ENCODE data around the gene UBAC2.
A peak's percentile ranks its signal among the peaks of the same experiment; 100 is the strongest.

UBAC2 gene

DNA sequence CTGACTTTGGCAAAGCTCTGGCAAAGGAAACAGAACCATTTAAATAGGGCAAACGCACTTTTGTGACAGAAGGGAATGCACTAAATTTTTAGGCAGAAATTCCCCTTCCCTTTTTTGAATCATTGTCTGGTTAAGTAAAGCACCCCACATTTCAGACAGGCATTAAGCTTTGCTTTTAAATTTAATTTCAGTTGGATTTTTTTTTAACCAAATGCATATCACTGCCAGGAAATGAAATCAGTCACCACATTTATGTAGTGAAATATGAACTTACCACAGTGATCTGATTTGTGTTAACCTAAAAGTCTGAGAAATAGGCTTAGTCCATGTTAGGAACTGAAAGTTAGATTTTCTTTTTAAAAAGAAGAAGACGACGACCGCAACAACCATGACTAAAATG is 95.7 kb downstream of the UBAC2 start:
- no peak for DNase-seq (ENCODE audit: low read depth)

DNA sequence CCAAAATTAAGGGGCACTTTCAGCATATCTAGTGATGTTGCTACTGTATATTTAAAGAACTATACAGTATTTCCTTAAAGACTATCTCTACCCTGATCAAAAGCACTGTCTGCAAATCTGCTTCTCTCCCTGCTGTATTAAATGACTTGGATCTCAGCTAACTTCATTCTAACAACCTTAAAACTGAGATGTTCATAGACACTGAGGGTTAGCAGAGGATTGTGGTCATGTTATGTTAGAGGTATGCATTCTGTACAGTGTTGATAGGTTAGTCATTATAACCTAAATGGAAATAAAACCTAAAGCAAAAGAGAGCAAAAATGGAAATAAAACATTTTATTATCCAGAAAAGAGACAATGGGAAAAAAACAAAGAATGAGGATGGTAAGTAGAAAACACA is 96.7 kb downstream of the UBAC2 start:
- no peak for DNase-seq (ENCODE audit: low read depth)

DNA sequence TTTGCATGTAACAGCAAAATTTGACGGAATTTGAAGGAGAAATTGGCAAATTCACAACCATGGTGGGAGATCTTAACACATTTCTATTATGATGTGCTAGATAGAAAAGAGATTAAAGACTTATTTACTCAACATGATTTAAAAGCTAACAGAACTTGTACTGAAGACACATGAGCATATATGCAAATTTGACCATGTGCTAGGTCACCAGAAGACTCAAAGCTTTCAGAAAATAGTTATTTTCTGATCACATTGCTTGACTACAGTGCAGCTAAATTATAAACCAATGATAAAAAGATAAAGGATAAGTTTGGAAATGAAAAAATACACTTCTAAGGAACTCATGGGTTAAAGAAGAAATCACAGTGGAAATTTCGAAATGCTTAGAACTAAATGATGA is 97.4 kb downstream of the UBAC2 start:
- no peak for DNase-seq (ENCODE audit: low read depth)

DNA sequence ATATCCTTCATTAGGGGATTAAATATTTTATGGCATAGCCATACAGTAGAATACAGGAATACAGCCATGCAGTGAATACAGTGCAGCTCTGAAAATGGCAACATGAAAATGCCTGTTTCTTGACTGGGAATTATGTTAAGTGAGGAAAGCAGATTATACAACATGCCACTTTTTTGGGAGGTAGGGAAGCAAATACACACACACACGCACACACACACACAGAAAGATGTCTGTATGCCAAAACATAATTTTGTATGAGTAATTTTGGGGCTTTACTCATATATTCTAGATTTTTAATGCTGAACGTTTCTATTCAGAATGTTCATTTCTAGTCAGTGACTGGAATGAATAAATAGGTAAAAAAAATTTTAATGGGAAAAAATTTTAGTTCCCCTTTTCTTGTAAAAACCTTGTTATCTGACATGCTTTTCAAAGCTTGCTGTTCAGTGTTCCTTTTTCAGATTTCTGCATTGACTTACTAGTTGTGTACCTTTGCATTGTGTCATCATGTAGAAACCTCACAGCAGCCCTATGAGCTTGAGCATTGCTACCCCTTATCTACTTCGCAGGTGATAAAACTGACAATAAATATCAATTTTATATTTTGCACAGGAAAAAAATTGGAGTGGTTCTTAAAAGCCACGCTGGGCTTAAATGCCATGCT is 98.7 kb downstream of the UBAC2 start:
- DNase-seq (ENCODE audit: low read depth), result no peak

DNA sequence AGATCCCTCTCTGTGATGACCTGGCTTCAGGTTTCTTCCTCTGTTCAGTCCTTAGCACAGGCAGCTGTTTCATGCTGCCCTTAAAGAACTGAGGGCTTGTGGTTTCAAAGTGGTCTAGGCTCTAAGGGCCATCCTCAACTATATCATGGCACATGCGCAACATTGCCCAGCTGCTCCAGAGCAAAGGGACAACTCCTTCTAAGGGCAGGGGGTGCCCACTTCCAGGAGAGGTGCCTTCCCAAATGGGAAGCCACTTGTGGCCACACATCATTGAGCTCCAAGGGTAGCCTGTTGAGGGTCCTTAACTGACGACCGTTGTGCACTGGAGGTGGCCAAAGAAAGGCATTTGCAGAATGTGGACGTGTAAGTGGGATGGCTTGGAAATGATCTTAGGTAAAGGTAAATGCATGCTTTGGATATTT is 99.3 kb downstream of the UBAC2 start:
- no peak for DNase-seq (ENCODE audit: low read depth)

DNA sequence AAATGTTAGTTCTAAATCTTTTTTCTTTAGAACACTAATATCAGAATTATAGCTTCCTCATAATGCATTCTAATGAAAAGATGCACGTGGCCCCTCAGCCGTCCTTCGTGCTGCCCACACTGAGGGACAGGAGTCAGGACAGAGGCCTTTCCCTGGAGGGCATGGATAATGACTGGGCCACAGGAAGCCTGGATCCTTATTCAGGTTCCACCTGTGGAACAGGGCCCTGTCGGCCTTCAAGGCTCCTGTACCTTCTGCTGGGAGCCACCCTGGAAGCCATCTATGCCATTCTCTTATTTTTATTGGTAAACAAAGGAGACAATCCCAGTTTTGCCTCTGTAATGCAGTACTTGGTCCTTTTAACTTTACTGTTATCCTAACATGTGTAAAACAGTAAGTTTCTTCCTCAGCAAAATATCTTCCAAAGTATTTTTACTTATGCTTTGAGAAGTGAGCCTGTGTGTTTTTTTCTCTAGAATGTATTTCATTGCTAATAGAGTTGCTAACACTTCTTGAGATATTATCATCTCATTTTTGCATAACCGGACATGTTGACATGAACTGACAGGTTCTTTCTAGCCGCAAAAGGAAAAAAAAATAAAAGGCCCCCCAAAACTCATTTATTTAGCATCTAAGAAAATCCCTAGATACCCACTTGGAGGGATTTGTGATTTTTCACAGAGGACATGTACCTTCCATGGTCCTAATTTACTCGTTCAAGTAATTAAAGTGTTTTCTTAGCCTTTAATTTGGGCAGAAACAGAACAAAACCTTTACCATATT is 100.6 kb downstream of the UBAC2 start:
- DNase-seq (ENCODE audit: low read depth), result no peak

DNA sequence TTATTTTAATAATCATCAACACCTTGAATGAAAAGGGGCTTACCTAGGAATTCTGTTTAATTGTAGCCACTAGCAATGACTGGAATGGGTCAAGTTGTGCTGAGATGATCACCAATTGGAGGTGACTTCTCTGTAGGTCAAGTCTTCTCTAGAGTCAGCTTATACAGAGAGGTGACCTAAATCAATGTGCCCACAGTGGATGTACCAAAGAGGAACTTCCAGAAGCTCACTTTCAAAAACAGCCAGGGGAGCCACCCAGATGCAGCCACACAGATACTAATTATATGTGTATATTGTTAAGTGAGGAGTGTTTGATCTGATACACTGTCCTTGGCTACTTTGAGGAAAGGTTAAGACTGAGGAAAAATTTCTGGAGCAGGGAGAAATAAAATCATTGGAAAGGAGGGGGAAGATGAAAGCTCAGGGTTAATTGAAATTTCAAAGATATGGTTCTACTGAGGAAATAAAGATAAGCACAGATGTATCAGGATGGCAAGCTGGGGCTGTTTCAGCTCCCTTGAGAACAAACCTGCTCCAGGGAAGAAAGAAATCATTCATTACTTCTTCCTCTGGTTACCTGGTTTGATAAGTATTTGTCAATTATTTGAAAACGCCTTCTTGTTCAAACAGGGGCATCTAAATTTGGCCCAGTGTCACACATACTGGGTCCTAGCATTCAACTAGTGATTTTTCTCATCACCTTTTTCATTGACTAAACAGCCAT is 101.4 kb downstream of the UBAC2 start:
- DNase-seq (ENCODE audit: low read depth), result no peak

DNA sequence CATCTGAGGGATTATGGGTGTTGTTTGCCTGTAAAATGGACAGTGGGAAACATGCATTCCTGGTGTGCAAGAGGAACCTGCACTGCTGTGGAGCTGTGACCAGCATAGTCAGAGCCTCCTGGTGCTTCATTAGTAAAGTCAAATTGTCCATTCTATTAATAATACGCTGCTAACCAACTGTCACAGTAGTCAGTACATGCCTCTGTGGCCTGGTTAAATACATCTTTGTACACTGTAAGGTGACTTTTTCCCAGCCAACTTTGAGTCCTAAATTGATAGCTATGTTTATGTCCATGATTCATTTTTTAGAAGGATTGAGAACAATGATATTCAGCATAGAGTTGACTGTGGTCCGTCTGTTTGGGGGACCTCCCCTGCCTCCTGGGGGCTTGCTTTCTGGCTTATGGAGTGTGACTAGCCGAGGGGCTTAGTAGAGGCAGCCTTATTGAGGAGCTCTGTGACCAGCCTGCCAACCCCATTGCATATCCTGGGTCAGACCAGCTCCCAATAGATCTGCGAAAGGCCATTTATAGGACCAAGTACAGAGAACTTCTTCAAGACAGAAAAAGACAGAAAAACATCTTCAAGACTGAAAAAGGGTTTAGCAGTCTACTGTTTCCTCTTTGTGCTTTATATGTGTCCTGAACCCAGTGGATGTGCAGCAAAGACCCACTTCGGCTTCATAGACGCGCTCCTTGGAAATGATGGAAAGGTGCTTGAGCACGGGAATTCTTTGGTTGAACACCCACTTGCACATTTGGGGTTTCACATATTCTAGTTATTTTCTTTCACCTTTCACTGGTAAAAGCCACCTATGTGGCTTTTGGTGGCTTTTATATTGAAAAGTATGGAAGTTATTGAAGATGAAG is 102.2 kb downstream of the UBAC2 start:
- no peak for DNase-seq (ENCODE audit: low read depth)

DNA sequence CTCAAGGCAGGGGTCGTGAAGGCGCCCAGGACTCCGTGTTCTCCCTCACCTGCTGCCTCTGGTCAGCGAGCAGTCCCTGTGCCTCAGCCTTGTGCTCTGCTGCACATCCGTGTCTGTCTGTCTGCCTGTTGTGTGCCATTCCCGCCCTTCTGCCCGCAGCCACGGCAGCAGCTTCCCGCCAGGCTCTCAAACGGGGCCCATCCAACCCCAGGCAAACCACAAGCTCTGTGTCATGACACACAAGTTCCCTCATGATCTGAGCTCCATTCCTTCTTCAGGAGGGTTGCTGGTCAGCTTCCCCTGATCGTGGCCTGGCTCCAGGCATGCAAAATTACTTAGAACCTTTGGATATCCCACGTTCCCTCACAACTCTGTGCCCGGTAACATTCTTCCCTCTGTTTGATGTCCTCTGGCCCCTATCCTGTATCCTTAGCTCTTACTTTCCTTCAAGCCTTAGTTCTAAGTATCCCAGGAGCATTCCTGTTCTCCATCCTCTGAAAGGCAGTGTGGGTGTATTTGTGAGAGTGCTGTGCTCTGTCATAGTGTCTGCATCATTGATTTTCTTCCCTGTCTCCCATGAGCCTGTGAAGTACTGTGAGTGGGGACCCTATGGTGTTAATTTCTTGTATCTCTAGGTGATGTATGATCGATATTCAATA is 103.3 kb downstream of the UBAC2 start:
- no peak for DNase-seq (ENCODE audit: low read depth)

DNA sequence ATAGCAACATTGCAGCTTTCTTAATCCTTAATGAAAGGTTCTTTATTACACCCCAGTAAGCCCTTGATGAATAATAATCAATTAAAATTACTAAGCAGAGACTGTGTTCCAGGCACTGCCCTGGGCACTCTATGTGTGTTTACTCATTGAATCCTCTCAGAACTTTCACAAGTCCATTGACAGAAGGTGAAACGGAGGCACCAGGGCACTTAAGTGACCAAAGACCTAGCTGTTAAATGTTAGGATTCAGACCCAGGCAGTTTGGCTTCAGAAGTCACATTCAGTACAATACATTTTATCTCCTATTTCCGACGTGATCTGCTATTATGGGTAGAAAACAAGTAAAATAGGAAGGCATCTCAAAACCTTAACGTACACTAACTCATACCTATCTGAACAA is 103.9 kb downstream of the UBAC2 start:
- no peak for DNase-seq (ENCODE audit: low read depth)

DNA sequence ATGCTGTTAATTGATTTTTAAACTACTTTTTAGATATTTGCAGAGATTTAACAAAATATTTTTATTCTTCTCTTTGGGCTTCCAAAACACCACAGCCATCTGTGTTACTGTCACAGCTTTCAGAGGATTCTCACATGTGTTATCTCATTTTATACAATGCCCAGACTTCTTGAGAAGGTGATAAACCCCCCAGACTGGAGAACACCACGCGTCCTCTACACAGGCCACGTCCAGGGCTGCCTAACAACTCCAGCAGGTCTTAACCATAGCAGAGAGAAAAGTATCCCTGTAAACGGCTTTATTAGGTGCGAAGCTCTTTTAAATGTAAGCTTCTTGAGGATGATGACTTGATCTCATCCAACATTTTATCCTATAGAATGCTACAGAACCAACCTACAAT is 104.5 kb downstream of the UBAC2 start:
- DNase-seq (ENCODE audit: low read depth), result no peak

DNA sequence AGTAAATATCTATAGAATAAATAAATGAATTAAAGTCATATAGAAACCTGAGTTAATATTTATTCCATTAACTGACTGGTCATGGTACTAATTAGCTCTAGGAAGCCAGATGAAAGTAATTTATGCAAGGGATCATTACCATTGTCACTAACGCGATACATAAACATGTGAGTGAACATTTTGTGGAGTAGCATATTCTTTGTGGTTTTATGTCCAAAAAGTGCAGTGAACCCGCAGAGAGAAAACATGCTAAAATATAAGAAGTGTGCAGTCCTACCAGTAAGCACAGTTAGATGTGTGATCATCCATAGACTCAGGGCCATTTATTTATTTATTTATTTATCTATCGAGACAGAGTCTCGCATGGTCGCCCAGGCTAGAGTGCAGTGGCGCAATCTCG is 104.9 kb downstream of the UBAC2 start:
- no peak for DNase-seq (ENCODE audit: low read depth)

DNA sequence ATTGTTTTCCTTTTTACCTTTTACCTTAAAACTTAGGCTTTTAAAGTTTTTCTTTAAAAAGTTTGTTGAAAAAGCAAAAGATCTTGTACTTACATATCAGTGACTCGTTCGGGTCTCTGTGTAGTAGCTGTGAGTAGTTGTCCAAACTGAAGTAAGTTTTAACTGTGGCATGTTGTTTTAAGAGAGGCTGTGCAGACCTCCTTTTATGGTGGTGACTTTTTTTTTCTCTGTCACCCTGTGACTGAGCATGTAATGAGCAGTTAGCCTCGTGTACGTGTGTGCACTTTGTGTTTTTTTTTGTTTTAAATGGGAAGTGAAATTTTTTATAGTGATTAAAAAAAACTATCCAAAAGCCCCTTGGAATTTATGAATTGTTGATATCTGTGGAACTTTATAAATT is 106.6 kb downstream of the UBAC2 start, which contains the start of gene GPR183:
GPR183 (minus strand) TSS at position 153 of the 400 bp plus-strand sequence. CDS start 11,254 bp downstream, outside the sequence.
- DNase-seq (ENCODE audit: low read depth), result no peak

DNA sequence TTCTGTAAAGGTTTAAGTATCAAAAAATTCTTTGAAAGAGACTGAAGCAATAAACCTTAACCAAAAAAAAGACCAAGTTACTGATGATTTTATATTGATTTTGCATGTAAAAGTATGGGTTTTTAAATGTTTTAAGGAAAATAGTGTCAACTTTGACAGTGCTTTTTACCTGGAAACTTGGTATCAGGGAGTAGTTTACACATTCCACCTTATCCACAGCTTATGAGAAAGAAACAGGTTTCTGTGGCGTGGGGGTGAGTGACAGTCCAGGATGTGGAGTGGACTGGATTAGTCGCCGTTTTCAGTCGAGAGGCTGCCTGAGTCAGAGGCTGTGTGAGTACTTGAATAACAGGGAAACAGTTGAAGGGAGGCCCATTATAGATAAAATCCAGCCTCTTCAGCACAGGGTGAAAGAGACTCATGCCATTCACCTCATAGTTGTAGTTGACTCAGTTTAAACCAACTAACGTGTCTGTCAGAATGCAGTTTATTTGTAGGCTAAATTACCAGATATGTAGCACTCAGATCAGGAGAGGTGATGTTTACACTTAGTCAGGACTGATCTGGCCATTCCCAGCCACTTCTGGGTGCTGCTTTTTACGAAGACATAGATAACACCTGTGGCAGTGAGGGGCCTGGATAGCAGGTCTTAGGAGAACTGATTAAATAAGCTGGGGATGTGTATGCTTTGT is 107.1 kb downstream of the UBAC2 start:
- peak; percentile 52 for DNase-seq (ENCODE audit: low read depth)

DNA sequence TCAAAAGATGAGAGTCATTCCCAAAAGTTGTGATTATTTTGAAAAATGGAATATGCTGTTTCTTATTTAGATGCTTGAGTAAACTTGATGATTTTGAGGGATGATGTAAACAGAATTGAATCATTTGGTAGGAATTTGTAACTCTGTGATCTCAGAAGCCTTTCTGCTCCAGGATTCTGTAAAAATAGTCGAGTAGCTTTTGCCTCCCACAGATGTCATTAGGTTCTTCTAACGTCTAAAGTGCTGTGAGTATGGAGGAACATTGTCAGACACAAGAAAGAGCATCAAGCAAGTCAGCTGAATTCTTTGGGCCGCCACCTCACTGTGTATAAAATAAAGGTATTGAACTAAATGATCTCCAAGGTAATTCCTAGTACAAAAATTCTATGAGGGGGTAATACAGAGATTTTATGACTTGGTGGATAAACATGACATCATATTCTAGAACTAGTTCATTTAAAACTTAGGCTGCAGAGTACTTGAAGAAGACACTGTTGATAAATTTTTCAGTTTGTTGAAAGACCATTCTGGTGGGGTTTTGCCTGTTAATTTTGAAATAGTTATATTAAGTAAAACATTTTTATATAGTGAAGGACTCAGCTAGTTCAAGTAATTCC is 107.9 kb downstream of the UBAC2 start:
- DNase-seq (ENCODE audit: low read depth), result peak; percentile 34

DNA sequence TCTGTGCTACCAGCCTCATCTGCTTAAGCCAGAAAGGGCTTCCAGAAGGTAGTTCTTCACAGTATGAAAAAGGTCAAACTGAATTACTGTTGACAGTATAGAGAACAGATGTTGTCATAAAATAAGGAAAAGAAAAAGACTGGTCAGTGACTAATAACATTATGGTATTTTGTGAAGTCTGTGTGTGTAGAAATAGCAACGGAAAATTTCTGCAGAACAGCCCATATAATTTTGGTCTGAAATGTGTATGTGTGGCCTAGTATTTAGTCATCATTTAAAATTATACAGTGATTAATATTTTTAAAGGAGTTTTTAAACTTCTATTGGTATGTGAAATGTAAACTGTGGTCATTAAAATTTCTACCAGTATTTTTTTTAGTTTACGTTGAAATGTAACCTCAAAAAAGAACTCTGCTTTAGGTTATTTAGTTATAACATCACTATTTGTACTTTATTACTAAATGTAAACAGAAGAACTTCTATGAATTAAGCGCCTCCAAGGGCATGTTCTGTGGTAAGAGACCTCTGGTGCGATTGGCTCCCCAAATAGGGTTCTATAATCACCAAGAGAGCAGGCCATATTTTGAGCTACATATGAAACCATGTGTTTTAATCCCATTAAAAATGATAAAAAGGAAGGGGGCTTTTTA is 109.9 kb downstream of the UBAC2 start:
- peak; percentile 62 for DNase-seq (ENCODE audit: low read depth)

DNA sequence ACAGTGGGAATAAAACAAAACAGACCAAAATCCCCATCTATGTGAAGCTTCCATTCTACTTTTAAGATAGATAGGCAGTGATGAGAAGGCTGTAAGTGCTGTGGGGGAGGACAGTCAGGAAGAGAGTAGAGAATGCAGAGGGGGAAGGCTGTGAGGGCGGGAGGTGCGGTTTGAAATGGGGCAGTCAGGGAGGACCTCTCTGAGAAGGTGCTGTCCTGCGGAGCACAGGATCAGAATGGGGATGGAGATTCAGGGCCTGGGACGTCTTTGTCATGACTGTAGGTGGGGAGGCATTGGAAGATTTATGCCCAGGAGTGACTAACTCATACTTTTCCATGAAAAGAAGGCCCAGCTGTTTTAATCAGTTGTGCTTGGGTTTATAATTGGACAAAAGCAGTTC is 110.5 kb downstream of the UBAC2 start:
- DNase-seq (ENCODE audit: low read depth), result no peak

DNA sequence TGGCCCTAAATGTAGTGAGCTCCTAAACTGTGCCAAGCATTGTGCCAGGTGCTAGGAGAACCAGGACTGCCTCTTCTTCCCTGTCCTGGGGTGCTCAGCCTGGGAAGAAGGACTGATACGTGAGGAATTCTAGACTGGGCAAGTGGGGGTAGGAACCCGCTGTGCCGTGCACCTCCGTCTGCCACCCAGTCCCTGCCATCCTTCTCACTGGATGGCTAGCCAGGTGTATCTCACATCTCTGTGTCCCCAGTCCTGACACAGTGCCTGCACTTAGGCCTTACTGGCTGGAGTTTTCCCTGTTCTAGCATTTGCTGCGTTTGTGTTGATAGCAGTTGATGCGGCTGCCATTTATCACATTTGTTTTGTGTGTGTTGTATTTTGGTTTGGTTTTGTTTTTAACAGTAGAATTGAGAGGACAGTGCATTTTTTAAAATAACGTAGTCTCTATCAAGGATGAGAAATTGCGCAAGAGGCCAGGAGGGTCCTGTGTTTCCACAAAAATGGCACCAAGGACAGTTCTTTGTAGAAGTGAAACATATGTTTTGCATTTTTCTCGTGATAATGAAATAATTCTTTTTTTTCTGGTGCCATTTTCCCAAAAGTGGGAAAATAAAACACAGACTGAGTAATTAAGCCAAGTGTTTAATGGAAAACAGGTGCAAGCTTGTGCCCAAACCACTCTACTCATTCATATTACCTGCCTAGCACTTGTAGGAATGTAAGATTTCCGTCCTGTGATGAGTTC is 111.3 kb downstream of the UBAC2 start:
- DNase-seq (ENCODE audit: low read depth), result no peak

DNA sequence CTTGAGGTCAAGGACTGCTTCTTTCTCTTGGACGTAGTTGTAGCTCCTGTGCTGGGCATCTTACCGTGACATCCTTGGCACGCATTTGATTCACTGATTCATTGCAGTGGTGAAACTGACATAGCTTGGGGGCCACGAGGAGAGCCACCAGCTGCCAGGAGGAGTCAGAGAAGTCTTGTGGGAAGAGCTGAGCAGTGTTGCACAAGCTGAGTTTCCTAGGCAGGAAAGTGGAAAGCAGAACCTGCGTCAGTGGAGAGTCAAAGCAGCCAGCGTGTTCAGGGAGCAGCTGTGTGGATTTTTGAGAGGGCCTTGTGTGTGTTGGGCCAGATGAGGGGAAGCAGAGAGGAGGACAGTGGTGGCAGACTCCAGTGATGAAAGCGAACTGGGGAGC is 111.8 kb downstream of the UBAC2 start:
- DNase-seq (ENCODE audit: low read depth), result peak; percentile 98

All from GM04504 (cell line).